EL (cell line): Measurements from ENCODE around the gene TBC1D2B.
A peak's percentile ranks its signal among the peaks of the same experiment; 100 is the strongest.
"Not testable (repeated sequence)": the region's sequence is repeated elsewhere in the genome, so short reads cannot be mapped to it uniquely, and the experiment has no call there.

Experiments used
- DNase-seq: peaks from one replicate; pipeline ENCODE4 v3.0.0-alpha.2; 2016

TBC1D2B gene

GRCh38 chr15:77971875-77972274 lies 105.6 kb downstream of the TBC1D2B start:
- not testable (repeated sequence) for DNase-seq

- not testable (repeated sequence) for DNase-seq
Observed at GRCh38 chr15:77970813-77971360, 106.6 kb downstream of the TBC1D2B start.

- no peak for DNase-seq
Observed at GRCh38 chr15:77969055-77969454, 108.5 kb downstream of the TBC1D2B start.

- no peak for DNase-seq
Observed at GRCh38 chr15:77967798-77968197, 109.7 kb downstream of the TBC1D2B start.

GRCh38 chr15:77967235-77967615 lies 110.3 kb downstream of the TBC1D2B start:
- DNase-seq, result not testable (repeated sequence)

- peak; percentile 58 for DNase-seq
Observed at GRCh38 chr15:77966540-77967234, 110.8 kb downstream of the TBC1D2B start.

- no peak for DNase-seq
Observed at GRCh38 chr15:77964193-77964592, 113.3 kb downstream of the TBC1D2B start.

- peak; percentile 71 for DNase-seq
Observed at GRCh38 chr15:77959432-77959879, 118.1 kb downstream of the TBC1D2B start.

- DNase-seq, result not testable (repeated sequence)
Observed at GRCh38 chr15:77958716-77959431, 118.6 kb downstream of the TBC1D2B start.

GRCh38 chr15:77958021-77958420 lies 119.5 kb downstream of the TBC1D2B start:
- DNase-seq, result not testable (repeated sequence)

- DNase-seq, result peak; percentile 58
Observed at GRCh38 chr15:77953926-77954325, 123.6 kb downstream of the TBC1D2B start.

GRCh38 chr15:77952928-77953446 lies 124.5 kb downstream of the TBC1D2B start:
- DNase-seq, result not testable (repeated sequence)

- DNase-seq, result not testable (repeated sequence)
Observed at GRCh38 chr15:77951105-77951786, 126.3 kb downstream of the TBC1D2B start.

- DNase-seq, result not testable (repeated sequence)
Observed at GRCh38 chr15:77950470-77950869, 127.0 kb downstream of the TBC1D2B start.

GRCh38 chr15:77945566-77945965 lies 131.9 kb downstream of the TBC1D2B start:
- DNase-seq, result no peak
